Kidney (tissue), 14 donors: Measurements from ENCODE around the gene ZBTB7A. TPM values are rescaled to one million over a fixed set of nuclear protein-coding genes. Genes with fewer than 3 reads are reported as not detected.

Source experiments
- DNase-seq, 5 donors: peaks; one replicate each; pipeline ENCODE4 v3.0.0-alpha.2; 2013 to 2020
- FAIRE-seq: peaks from 2 replicates; lab custom pipeline; 2012; peaks lifted over from hg19 to GRCh38; lab: Jason Lieb, UNC
- H3K27ac ChIP-seq, 2 donors: one replicate each; pipeline ENCODE4 v1.7.0; 2013; ENCODE audit warnings: low read depth in 2 of 2, low read length in 2 of 2, inconsistent platforms in 1 of 2
- H3K27me3 ChIP-seq: one replicate; pipeline ENCODE4 v1.7.1; 2013; ENCODE audit warnings: low read length, inconsistent platforms; ENCODE audit not compliant: control insufficient read depth, insufficient read depth
- H3K36me3 ChIP-seq, 3 donors: one replicate each; pipeline versions ENCODE4 v1.7.0 to v1.7.1; 2013; ENCODE audit warnings: low read length in 3 of 3, control low read depth in 1 of 3, inconsistent platforms in 1 of 3; ENCODE audit not compliant: insufficient read depth in 3 of 3, control insufficient read depth in 2 of 3
- H3K4me1 ChIP-seq, 3 donors: one replicate each; pipeline versions ENCODE4 v1.7.0 to v1.7.1; 2013; ENCODE audit warnings: low read length in 3 of 3, inconsistent platforms in 1 of 3, low read depth in 1 of 3; ENCODE audit not compliant: control insufficient read depth in 2 of 3, insufficient read depth in 2 of 3
- H3K4me3 ChIP-seq, 3 donors: one replicate each; pipeline versions ENCODE4 v1.7.0 to v1.8.1; 2013; ENCODE audit warnings: low read length in 3 of 3, control low read depth in 1 of 3, inconsistent platforms in 1 of 3
- H3K9ac ChIP-seq, 3 donors: one replicate each; pipeline versions ENCODE4 v1.7.0 to v1.7.1; 2013; ENCODE audit warnings: low read length in 3 of 3, control low read depth in 1 of 3, inconsistent platforms in 1 of 3
- H3K9me3 ChIP-seq, 3 donors: one replicate each; pipeline versions ENCODE4 v1.7.0 to v1.7.1; 2013; ENCODE audit warnings: low read length in 3 of 3, control low read depth in 1 of 3, inconsistent platforms in 1 of 3; ENCODE audit not compliant: control insufficient read depth in 2 of 3, insufficient read depth in 1 of 3
- intact Hi-C: fragments of 100-400 bp; cut with DNase I; formaldehyde crosslinking; loops from one replicate; pipeline ENCODE4 v1.11.1; 2022
- polyA plus RNA-seq: library from polyadenylated mRNA; stranded (reverse); fragments of 350-450 nt; fragmentation: Illumina TruSeq; extraction: RNeasy Lipid Tissue Mini Kit (QIAGEN cat#74804); gene quantifications from one replicate; pipeline ENCODE4 v1.2.3, GENCODE V29; 2014; ENCODE audit warnings: low read depth, low replicate concordance; ENCODE audit not compliant: insufficient read depth
- total RNA-seq: library from RNA; stranded (reverse); fragmentation: NEBNext Ultra II Directional; extraction: Animal tissue kit (Norgen Biotek cat#: 25700); gene quantifications from one replicate; pipeline ENCODE4 v1.2.1, GENCODE V29; 2021
- TF ChIP-seq, protein P1 (sequence below): IDR thresholded peaks from 3 replicates; pipeline ENCODE4 v1.5.1; 2012; ENCODE audit warnings: mild to moderate bottlenecking, moderate library complexity, borderline replicate concordance; ENCODE audit not compliant: insufficient read depth; ENCODE audit errors: extremely low read depth
- donor health status: control.
- donor health status: control.
- donor health status: control.
- donor health status: control.
- donor health status: control.
- donor health status: DM: yes; HTN: yes; CAD: no.
- donor health status: Normal renal cell carcinoma (clear cell type).

Gene ZBTB7A
- total and polyA plus RNA-seq, 2 donors from 2014 or later, result 8.9 to 53.2 TPM

DNA sequence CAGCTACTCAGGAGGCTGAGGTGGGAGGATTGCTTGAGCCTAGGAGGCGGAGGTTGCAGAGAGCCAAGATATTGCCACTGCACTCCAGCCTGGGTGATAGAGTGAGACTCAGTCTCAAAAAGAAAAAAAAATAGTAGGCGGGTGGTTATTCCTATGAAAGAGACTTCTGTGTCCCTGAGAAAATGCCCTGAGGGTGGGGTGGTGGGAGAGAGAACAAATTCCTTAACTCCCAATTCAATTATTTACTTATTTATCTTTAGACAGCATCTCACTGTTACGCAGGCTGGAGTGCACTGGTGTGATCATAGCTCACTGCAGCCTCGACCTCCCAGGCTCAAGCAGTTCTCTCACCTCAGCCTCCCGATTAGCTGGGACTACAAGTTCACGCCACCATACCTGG lies 71.1 kb downstream of the ZBTB7A start:
- H3K27ac ChIP-seq, result no peak overlapping the region
- FAIRE-seq (no peak), DNase-seq (peak in 1 of 5 donors; percentile 13)
- no peaks in the 10 kb centered on the region for H3K4me1 ChIP-seq
- no peaks in the 10 kb centered on the region for H3K36me3 ChIP-seq
- H3K9ac ChIP-seq, result no peak overlapping the region
- intact Hi-C loops, result no loop called here
- no peaks in the 10 kb centered on the region for H3K27me3 ChIP-seq
- no peaks in the 10 kb centered on the region for H3K9me3 ChIP-seq
- H3K4me3 ChIP-seq, result no peak overlapping the region
- TF ChIP-seq, protein P1, sequence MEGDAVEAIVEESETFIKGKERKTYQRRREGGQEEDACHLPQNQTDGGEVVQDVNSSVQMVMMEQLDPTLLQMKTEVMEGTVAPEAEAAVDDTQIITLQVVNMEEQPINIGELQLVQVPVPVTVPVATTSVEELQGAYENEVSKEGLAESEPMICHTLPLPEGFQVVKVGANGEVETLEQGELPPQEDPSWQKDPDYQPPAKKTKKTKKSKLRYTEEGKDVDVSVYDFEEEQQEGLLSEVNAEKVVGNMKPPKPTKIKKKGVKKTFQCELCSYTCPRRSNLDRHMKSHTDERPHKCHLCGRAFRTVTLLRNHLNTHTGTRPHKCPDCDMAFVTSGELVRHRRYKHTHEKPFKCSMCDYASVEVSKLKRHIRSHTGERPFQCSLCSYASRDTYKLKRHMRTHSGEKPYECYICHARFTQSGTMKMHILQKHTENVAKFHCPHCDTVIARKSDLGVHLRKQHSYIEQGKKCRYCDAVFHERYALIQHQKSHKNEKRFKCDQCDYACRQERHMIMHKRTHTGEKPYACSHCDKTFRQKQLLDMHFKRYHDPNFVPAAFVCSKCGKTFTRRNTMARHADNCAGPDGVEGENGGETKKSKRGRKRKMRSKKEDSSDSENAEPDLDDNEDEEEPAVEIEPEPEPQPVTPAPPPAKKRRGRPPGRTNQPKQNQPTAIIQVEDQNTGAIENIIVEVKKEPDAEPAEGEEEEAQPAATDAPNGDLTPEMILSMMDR, result no peak

Other genes starting within 250 kb of the ZBTB7A start
- gene ZFR2, start 197.9 kb downstream of the ZBTB7A start, total RNA-seq, result 0.22 TPM
- gene ZFR2, start 197.9 kb downstream of the ZBTB7A start, polyA plus RNA-seq, result not detected
- gene ATCAY, start 186.2 kb downstream of the ZBTB7A start, total RNA-seq, result 0.16 TPM
- not detected for gene ATCAY, start 186.2 kb downstream of the ZBTB7A start, polyA plus RNA-seq
- gene NMRK2, start 133.8 kb downstream of the ZBTB7A start, total RNA-seq, result 0.69 TPM
- 6.1 TPM for gene NMRK2, start 133.8 kb downstream of the ZBTB7A start, polyA plus RNA-seq
- gene DAPK3, start 95.8 kb downstream of the ZBTB7A start, total RNA-seq, result 54.6 TPM
- 30.6 TPM for gene DAPK3, start 95.8 kb downstream of the ZBTB7A start, polyA plus RNA-seq
- gene EEF2, start 81.4 kb downstream of the ZBTB7A start, total RNA-seq, result 1,813 TPM
- gene EEF2, start 81.4 kb downstream of the ZBTB7A start, polyA plus RNA-seq, result 1,520 TPM
- 25.0 TPM for gene PIAS4, start 59.2 kb downstream of the ZBTB7A start, total RNA-seq
- gene PIAS4, start 59.2 kb downstream of the ZBTB7A start, polyA plus RNA-seq, result 9.8 TPM
- gene MAP2K2, start 57.2 kb upstream of the ZBTB7A start, total RNA-seq, result 105 TPM
- 138 TPM for gene MAP2K2, start 57.2 kb upstream of the ZBTB7A start, polyA plus RNA-seq
- gene CREB3L3, start 86.7 kb upstream of the ZBTB7A start, total RNA-seq, result not detected
- gene CREB3L3, start 86.7 kb upstream of the ZBTB7A start, polyA plus RNA-seq, result 7.4 TPM
- gene SIRT6, start 115.7 kb upstream of the ZBTB7A start, total RNA-seq, result 27.3 TPM
- gene SIRT6, start 115.7 kb upstream of the ZBTB7A start, polyA plus RNA-seq, result 27.0 TPM
- gene ANKRD24, start 115.8 kb upstream of the ZBTB7A start, total RNA-seq, result 0.72 TPM
- 1.8 TPM for gene ANKRD24, start 115.8 kb upstream of the ZBTB7A start, polyA plus RNA-seq
- 8.3 TPM for gene EBI3, start 162.6 kb upstream of the ZBTB7A start, total RNA-seq
- gene EBI3, start 162.6 kb upstream of the ZBTB7A start, polyA plus RNA-seq, result 1.5 TPM
- gene YJU2, start 180.2 kb upstream of the ZBTB7A start, total RNA-seq, result 22.5 TPM
- 26.0 TPM for gene YJU2, start 180.2 kb upstream of the ZBTB7A start, polyA plus RNA-seq
- not detected for gene SHD, start 212.4 kb upstream of the ZBTB7A start, total RNA-seq
- not detected for gene SHD, start 212.4 kb upstream of the ZBTB7A start, polyA plus RNA-seq
- gene TMIGD2, start 235.5 kb upstream of the ZBTB7A start, total RNA-seq, result 0.47 TPM
- gene TMIGD2, start 235.5 kb upstream of the ZBTB7A start, polyA plus RNA-seq, result not detected
- gene FSD1, start 237.7 kb upstream of the ZBTB7A start, total RNA-seq, result 0.85 TPM
- 1.1 TPM for gene FSD1, start 237.7 kb upstream of the ZBTB7A start, polyA plus RNA-seq